K562 (cell line): ENCODE results near the gene SMC1A. TPM values are rescaled to one million over a fixed set of nuclear protein-coding genes. Genes with fewer than 3 reads are reported as not detected.

ENCODE experiments used
- HDAC2 ChIP-seq: fragments of 450-650 bp; IDR thresholded peaks from 2 replicates; pipeline ENCODE4 v1.6.1; 2016; ENCODE audit warnings: mild to moderate bottlenecking
- HLTF ChIP-seq: fragments of 450-650 bp; IDR thresholded peaks from 2 replicates; pipeline ENCODE4 v1.6.1; 2016
- MIER1 ChIP-seq: fragments of 450-650 bp; IDR thresholded peaks from 2 replicates; pipeline ENCODE4 v1.6.1; 2016; ENCODE audit warnings: antibody characterized with exemption, mild to moderate bottlenecking, low read depth
- MYNN ChIP-seq, 2 experiments: sonication (generic); formaldehyde crosslinking in 1 of 2; IDR thresholded peaks; 2 replicates each; pipeline versions ENCODE4 v1.5.0 to v1.6.1; 2016 to 2020; ENCODE audit warnings: antibody characterized with exemption in 1 of 2, missing genetic modification reagents in 1 of 2
- TAF1 ChIP-seq: IDR thresholded peaks from 2 replicates; pipeline ENCODE4 v1.6.1; 2011; ENCODE audit warnings: mild to moderate bottlenecking, low read length, moderate library complexity; ENCODE audit not compliant: insufficient read depth, control insufficient read depth, severe bottlenecking; ENCODE audit errors: extremely low read depth
- ZNF24 ChIP-seq: fragments of 450-650 bp; IDR thresholded peaks from 2 replicates; pipeline ENCODE4 v1.6.1; 2016
- polyA plus RNA-seq, 8 experiments: library from polyadenylated mRNA; depleted of rRNA in 4 of 8; stranded (reverse) in 5 of 8; unstranded in 3 of 8; fragments of >200 nt; fragmentation: Nextera tagmentation in 2 of 8; fragmentation: Illumina TruSeq in 1 of 8; extraction: Ambion mirVana in 2 of 8; extraction: Trizol in 1 of 8; gene quantifications; 2 replicates each; pipeline versions ENCODE4 v1.2.1 to v1.2.3, GENCODE V29; 2011 to 2014; ENCODE audit warnings: inconsistent platforms in 1 of 8, missing spikeins in 1 of 8
- total RNA-seq, 7 experiments: library from RNA; depleted of rRNA in 6 of 7; stranded (reverse); fragments of >200 nt in 6 of 7; fragmentation: Illumina TruSeq in 2 of 7; extraction: Trizol in 2 of 7; gene quantifications; 2 replicates each; pipeline versions ENCODE4 v1.2.1 to v1.2.3, GENCODE V29; 2011 to 2021; ENCODE audit warnings: low replicate concordance in 1 of 7
- TF ChIP-seq, protein P1 (sequence below), 2 experiments: fragments of 450-650 bp; formaldehyde crosslinking in 1 of 2; IDR thresholded peaks; 2 replicates each; pipeline versions ENCODE4 v1.4.0 to v1.6.1; 2014 to 2020; ENCODE audit warnings: mild to moderate bottlenecking in 2 of 2, borderline replicate concordance in 1 of 2, low read depth in 1 of 2
- TF ChIP-seq, protein P2 (sequence below), 2 experiments: fragments of 450-650 bp in 1 of 2; sonication (generic) in 1 of 2; formaldehyde crosslinking in 1 of 2; IDR thresholded peaks; 2 replicates each; pipeline versions ENCODE4 v1.7.1 to v1.9.0; 2016 to 2022; ENCODE audit warnings: inconsistent platforms in 1 of 2, mild to moderate bottlenecking in 1 of 2, missing genetic modification reagents in 1 of 2
- TF ChIP-seq, protein P3 (sequence below): sonication (generic); formaldehyde crosslinking; IDR thresholded peaks from 2 replicates; pipeline ENCODE4 v1.8.1; 2022; ENCODE audit warnings: missing genetic modification reagents

The SMC1A gene
- total and polyA plus RNA-seq, 9 of the 15 experiments (the other 6 are each of a cell fraction or from before 2014, with no cell fraction given): 28.5 to 126 (median 71.2) TPM

DNA sequence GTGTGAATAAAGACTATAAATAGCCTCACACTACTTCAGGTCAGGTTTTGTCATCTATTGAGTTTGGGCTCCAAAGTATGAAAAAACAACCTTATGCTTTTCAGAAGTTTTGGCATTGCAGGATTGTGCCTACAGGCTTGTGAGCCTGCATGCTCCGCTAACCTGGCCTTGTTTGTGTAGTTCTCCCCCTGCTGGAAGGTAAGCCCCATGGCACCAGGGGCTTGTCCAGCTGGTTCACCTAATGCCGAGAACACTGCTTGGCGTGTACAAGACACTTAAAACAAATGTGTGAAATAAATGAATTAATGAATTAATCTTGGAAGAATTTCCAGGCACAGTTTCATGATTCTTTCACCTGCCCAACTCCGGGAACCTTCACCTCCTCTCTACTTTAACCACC, 13.5 kb upstream of the SMC1A start (continued):
- TF ChIP-seq, protein P1, sequence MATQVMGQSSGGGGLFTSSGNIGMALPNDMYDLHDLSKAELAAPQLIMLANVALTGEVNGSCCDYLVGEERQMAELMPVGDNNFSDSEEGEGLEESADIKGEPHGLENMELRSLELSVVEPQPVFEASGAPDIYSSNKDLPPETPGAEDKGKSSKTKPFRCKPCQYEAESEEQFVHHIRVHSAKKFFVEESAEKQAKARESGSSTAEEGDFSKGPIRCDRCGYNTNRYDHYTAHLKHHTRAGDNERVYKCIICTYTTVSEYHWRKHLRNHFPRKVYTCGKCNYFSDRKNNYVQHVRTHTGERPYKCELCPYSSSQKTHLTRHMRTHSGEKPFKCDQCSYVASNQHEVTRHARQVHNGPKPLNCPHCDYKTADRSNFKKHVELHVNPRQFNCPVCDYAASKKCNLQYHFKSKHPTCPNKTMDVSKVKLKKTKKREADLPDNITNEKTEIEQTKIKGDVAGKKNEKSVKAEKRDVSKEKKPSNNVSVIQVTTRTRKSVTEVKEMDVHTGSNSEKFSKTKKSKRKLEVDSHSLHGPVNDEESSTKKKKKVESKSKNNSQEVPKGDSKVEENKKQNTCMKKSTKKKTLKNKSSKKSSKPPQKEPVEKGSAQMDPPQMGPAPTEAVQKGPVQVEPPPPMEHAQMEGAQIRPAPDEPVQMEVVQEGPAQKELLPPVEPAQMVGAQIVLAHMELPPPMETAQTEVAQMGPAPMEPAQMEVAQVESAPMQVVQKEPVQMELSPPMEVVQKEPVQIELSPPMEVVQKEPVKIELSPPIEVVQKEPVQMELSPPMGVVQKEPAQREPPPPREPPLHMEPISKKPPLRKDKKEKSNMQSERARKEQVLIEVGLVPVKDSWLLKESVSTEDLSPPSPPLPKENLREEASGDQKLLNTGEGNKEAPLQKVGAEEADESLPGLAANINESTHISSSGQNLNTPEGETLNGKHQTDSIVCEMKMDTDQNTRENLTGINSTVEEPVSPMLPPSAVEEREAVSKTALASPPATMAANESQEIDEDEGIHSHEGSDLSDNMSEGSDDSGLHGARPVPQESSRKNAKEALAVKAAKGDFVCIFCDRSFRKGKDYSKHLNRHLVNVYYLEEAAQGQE (IDR thresholded peaks at IDR 0.05; ENCODE audit: borderline replicate concordance): peak; percentile 50; the same call in 1 of the 2 replicates
- TF ChIP-seq, protein P1 (CRISPR knock-in tag; IDR thresholded peaks at IDR 0.05; ENCODE audit: low read depth): no peak
- TF ChIP-seq MYNN (IDR thresholded peaks at IDR 0.05): no peak
- TF ChIP-seq MYNN (CRISPR knock-in tag; IDR thresholded peaks at IDR 0.05): no peak
- no peak for TF ChIP-seq HDAC2
- TF ChIP-seq, protein P2, sequence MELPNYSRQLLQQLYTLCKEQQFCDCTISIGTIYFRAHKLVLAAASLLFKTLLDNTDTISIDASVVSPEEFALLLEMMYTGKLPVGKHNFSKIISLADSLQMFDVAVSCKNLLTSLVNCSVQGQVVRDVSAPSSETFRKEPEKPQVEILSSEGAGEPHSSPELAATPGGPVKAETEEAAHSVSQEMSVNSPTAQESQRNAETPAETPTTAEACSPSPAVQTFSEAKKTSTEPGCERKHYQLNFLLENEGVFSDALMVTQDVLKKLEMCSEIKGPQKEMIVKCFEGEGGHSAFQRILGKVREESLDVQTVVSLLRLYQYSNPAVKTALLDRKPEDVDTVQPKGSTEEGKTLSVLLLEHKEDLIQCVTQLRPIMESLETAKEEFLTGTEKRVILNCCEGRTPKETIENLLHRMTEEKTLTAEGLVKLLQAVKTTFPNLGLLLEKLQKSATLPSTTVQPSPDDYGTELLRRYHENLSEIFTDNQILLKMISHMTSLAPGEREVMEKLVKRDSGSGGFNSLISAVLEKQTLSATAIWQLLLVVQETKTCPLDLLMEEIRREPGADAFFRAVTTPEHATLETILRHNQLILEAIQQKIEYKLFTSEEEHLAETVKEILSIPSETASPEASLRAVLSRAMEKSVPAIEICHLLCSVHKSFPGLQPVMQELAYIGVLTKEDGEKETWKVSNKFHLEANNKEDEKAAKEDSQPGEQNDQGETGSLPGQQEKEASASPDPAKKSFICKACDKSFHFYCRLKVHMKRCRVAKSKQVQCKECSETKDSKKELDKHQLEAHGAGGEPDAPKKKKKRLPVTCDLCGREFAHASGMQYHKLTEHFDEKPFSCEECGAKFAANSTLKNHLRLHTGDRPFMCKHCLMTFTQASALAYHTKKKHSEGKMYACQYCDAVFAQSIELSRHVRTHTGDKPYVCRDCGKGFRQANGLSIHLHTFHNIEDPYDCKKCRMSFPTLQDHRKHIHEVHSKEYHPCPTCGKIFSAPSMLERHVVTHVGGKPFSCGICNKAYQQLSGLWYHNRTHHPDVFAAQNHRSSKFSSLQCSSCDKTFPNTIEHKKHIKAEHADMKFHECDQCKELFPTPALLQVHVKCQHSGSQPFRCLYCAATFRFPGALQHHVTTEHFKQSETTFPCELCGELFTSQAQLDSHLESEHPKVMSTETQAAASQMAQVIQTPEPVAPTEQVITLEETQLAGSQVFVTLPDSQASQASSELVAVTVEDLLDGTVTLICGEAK (IDR thresholded peaks at IDR 0.05): no peak
- TF ChIP-seq, protein P2 (CRISPR knock-in tag; IDR thresholded peaks at IDR 0.05): no peak
- TF ChIP-seq ZNF24: no peak
- no peak for TF ChIP-seq MIER1
- TF ChIP-seq TAF1: no peak
- TF ChIP-seq, protein P3, sequence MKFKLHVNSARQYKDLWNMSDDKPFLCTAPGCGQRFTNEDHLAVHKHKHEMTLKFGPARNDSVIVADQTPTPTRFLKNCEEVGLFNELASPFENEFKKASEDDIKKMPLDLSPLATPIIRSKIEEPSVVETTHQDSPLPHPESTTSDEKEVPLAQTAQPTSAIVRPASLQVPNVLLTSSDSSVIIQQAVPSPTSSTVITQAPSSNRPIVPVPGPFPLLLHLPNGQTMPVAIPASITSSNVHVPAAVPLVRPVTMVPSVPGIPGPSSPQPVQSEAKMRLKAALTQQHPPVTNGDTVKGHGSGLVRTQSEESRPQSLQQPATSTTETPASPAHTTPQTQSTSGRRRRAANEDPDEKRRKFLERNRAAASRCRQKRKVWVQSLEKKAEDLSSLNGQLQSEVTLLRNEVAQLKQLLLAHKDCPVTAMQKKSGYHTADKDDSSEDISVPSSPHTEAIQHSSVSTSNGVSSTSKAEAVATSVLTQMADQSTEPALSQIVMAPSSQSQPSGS (CRISPR knock-in tag): no peak
- TF ChIP-seq HLTF: no peak
